WTC11 (cell line): ENCODE data around the gene ZDHHC11B.
"Not testable (repeated sequence)": the region's sequence is repeated elsewhere in the genome, so short reads cannot be mapped to it uniquely, and the experiment has no call there.

Experiments
- ELF4 ChIP-seq: sonication (generic); formaldehyde crosslinking; IDR thresholded peaks from 2 replicates; pipeline ENCODE4 v1.8.1; 2022; ENCODE audit warnings: low read depth, mild to moderate bottlenecking, moderate library complexity, missing genetic modification reagents
- FOXJ3 ChIP-seq: sonication (generic); formaldehyde crosslinking; IDR thresholded peaks from 2 replicates; pipeline ENCODE4 v1.9.0; 2021; ENCODE audit warnings: missing genetic modification reagents, mild to moderate bottlenecking, borderline replicate concordance
- FOXK1 ChIP-seq: sonication (generic); formaldehyde crosslinking; IDR thresholded peaks from 2 replicates; pipeline ENCODE4 v1.8.0; 2022; ENCODE audit warnings: mild to moderate bottlenecking, moderate library complexity, missing genetic modification reagents
- GTF2I ChIP-seq: fragments of 250-450 bp; sonication (Bioruptor Pico); conservative IDR thresholded peaks from 2 replicates; pipeline ENCODE4 v1.4.0; 2021; ENCODE audit warnings: mild to moderate bottlenecking
- IRF2 ChIP-seq: sonication (generic); formaldehyde crosslinking; IDR thresholded peaks from 2 replicates; pipeline ENCODE4 v1.8.0; 2022; ENCODE audit warnings: low read depth, missing genetic modification reagents, borderline replicate concordance
- JUN ChIP-seq: sonication (generic); formaldehyde crosslinking; IDR thresholded peaks from 2 replicates; pipeline ENCODE4 v1.8.0; 2023; ENCODE audit warnings: mild to moderate bottlenecking, missing genetic modification reagents
- MXD4 ChIP-seq: fragments of 250-450 bp; sonication (Bioruptor Pico); IDR thresholded peaks from 2 replicates; pipeline ENCODE4 v1.8.0; 2021; ENCODE audit warnings: mild to moderate bottlenecking, moderate library complexity, borderline replicate concordance
- NR1H2 ChIP-seq: sonication (generic); formaldehyde crosslinking; IDR thresholded peaks from 2 replicates; pipeline ENCODE4 v1.9.0; 2021; ENCODE audit warnings: mild to moderate bottlenecking, moderate library complexity, missing genetic modification reagents
- SMAD4 ChIP-seq: sonication (generic); formaldehyde crosslinking; IDR thresholded peaks from 2 replicates; pipeline ENCODE4 v1.8.0; 2022; ENCODE audit warnings: mild to moderate bottlenecking, missing genetic modification reagents
- TF ChIP-seq, protein P1 (sequence below): sonication (generic); formaldehyde crosslinking; IDR thresholded peaks from 2 replicates; pipeline ENCODE4 v1.8.0; 2022; ENCODE audit warnings: mild to moderate bottlenecking, missing genetic modification reagents
- TF ChIP-seq, protein P2 (sequence below): fragments of 200-600 bp; IDR thresholded peaks from 2 replicates; pipeline ENCODE4 v1.8.0; 2022; ENCODE audit warnings: antibody characterized with exemption
- TF ChIP-seq, protein P3 (sequence below): sonication (generic); formaldehyde crosslinking; conservative IDR thresholded peaks from 2 replicates; pipeline ENCODE4 v1.8.1; 2022; ENCODE audit warnings: mild to moderate bottlenecking, missing genetic modification reagents
- TF ChIP-seq, protein P4 (sequence below): sonication (generic); formaldehyde crosslinking; IDR thresholded peaks from 2 replicates; pipeline ENCODE4 v1.8.1; 2023; ENCODE audit warnings: mild to moderate bottlenecking, missing genetic modification reagents, moderate library complexity

DNA sequence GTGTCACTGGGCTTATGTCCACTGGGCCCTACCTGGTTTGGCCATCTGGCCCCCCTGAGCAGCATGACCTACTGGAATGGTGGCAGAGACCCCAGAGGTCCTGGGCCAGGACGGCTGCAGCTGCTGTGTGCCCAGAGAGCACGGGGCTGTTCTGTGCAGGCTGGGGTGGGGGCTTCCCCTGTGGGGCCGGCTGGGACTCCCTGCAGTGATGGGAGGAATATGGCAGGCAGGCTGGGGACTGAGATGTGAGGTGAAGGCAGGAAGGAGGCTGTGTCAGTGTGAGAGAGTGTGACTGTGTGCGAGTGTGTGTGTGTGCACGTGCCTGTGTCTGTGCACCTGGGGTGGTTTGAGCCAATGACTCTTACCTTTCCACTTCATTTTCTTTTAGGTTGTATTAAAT, 29.0 kb upstream of the ZDHHC11B start:
- TF ChIP-seq, protein P1, sequence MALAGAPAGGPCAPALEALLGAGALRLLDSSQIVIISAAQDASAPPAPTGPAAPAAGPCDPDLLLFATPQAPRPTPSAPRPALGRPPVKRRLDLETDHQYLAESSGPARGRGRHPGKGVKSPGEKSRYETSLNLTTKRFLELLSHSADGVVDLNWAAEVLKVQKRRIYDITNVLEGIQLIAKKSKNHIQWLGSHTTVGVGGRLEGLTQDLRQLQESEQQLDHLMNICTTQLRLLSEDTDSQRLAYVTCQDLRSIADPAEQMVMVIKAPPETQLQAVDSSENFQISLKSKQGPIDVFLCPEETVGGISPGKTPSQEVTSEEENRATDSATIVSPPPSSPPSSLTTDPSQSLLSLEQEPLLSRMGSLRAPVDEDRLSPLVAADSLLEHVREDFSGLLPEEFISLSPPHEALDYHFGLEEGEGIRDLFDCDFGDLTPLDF (CRISPR knock-in tag), result not testable (repeated sequence)
- not testable (repeated sequence) for TF ChIP-seq FOXK1 (CRISPR knock-in tag); MXD4 (CRISPR knock-in tag); NR1H2 (CRISPR knock-in tag); FOXJ3; GTF2I; ELF4 (CRISPR knock-in tag); IRF2 (CRISPR knock-in tag); JUN (CRISPR knock-in tag); SMAD4 (CRISPR knock-in tag)
- TF ChIP-seq, protein P2, sequence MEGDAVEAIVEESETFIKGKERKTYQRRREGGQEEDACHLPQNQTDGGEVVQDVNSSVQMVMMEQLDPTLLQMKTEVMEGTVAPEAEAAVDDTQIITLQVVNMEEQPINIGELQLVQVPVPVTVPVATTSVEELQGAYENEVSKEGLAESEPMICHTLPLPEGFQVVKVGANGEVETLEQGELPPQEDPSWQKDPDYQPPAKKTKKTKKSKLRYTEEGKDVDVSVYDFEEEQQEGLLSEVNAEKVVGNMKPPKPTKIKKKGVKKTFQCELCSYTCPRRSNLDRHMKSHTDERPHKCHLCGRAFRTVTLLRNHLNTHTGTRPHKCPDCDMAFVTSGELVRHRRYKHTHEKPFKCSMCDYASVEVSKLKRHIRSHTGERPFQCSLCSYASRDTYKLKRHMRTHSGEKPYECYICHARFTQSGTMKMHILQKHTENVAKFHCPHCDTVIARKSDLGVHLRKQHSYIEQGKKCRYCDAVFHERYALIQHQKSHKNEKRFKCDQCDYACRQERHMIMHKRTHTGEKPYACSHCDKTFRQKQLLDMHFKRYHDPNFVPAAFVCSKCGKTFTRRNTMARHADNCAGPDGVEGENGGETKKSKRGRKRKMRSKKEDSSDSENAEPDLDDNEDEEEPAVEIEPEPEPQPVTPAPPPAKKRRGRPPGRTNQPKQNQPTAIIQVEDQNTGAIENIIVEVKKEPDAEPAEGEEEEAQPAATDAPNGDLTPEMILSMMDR, result not testable (repeated sequence)
- TF ChIP-seq, protein P3, sequence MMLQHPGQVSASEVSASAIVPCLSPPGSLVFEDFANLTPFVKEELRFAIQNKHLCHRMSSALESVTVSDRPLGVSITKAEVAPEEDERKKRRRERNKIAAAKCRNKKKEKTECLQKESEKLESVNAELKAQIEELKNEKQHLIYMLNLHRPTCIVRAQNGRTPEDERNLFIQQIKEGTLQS (CRISPR knock-in tag), result not testable (repeated sequence)
- TF ChIP-seq, protein P4, sequence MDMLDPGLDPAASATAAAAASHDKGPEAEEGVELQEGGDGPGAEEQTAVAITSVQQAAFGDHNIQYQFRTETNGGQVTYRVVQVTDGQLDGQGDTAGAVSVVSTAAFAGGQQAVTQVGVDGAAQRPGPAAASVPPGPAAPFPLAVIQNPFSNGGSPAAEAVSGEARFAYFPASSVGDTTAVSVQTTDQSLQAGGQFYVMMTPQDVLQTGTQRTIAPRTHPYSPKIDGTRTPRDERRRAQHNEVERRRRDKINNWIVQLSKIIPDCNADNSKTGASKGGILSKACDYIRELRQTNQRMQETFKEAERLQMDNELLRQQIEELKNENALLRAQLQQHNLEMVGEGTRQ, result not testable (repeated sequence)
